ENCODE results near the gene LRRN2.

LRRN2 gene

DNA sequence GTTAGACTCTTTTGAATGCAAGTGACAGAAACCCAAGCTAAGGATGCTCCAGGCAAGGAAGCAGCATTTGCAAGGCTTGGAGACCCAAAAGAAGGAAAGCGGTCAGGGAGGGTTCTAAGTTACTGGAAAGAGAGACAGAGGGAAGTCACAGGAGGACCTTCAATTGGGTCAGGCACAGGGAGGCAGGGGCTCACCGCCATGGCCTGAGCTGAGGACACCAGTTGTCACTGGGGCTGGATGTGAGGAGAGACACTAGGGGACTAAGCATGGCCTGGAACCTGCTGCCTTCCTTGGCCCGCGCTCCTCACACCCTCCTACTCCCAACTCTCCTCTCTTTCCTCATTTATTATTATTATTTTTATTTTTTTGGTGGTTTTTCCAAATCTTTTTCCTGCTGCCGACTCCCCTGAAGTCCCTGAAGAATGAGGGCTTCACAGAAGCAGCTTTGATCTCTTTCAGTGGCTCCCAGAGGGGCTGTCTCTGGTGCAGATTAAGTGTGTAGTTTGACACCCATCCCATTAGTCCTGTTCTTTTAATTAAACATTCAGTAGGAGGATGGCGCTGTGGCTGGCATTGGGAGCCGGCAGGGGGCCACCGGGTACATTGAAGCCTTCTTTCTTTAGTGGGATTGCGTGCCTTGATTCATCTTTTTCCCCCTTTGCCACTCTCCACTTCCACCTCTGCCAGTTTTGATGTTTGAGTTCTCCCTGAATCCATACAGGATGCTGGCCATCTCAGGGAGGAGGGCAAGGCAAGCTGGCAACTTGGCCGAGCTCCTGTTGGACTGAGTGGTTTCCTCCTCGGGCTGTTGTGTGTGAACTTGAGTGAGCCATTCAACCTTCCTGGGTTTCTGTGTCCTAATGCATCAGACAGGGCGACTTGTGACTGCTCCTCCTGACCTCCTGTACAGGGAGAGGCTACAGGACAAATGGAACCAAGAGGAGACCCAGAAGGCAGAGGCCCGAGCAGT lies 110.0 kb downstream of the LRRN2 start:
- H4K20me1 ChIP-seq (ENCODE audit: insufficient read depth, low read length): no peaks in the 10 kb centered on the region
- peaks cover 18% of the 10 kb centered on the region for H3K4me1 ChIP-seq (ENCODE audit: insufficient read depth, low read length, severe bottlenecking)
- H3K9ac ChIP-seq (ENCODE audit: low read length): no peak overlapping the region
- H3K79me2 ChIP-seq (ENCODE audit: insufficient read depth, low read length): no peaks in the 10 kb centered on the region
- H3K4me3 ChIP-seq (ENCODE audit: low read depth, low read length, poor library complexity, severe bottlenecking): no peak overlapping the region
- no peak overlapping the region for H2AFZ ChIP-seq (ENCODE audit: low read length)
- no peaks in the 10 kb centered on the region for H3K9me3 ChIP-seq (ENCODE audit: low read length)
- H3K27me3 ChIP-seq (ENCODE audit: insufficient read depth, low read length): no peaks in the 10 kb centered on the region
- no peak overlapping the region for H3K27ac ChIP-seq (ENCODE audit: low read depth, low read length, poor library complexity, severe bottlenecking)
- H3K36me3 ChIP-seq (ENCODE audit: insufficient read depth, low read length): peaks cover 21% of the 10 kb centered on the region
- no peaks in the 10 kb centered on the region for H3F3A ChIP-seq (ENCODE audit: insufficient read depth, low read length)
- TF ChIP-seq, protein P1, sequence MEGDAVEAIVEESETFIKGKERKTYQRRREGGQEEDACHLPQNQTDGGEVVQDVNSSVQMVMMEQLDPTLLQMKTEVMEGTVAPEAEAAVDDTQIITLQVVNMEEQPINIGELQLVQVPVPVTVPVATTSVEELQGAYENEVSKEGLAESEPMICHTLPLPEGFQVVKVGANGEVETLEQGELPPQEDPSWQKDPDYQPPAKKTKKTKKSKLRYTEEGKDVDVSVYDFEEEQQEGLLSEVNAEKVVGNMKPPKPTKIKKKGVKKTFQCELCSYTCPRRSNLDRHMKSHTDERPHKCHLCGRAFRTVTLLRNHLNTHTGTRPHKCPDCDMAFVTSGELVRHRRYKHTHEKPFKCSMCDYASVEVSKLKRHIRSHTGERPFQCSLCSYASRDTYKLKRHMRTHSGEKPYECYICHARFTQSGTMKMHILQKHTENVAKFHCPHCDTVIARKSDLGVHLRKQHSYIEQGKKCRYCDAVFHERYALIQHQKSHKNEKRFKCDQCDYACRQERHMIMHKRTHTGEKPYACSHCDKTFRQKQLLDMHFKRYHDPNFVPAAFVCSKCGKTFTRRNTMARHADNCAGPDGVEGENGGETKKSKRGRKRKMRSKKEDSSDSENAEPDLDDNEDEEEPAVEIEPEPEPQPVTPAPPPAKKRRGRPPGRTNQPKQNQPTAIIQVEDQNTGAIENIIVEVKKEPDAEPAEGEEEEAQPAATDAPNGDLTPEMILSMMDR (IDR thresholded peaks at IDR 0.05; ENCODE audit: low read length): no peak; the same call in 1 of the 2 replicates
- no peak for TF ChIP-seq EZH2 (IDR thresholded peaks at IDR 0.05; ENCODE audit: borderline replicate concordance, low read length)
- H3K9me2 ChIP-seq (ENCODE audit: low read depth, low read length): no peaks in the 10 kb centered on the region
- H3K4me2 ChIP-seq (ENCODE audit: low read length): no peak overlapping the region

DNA sequence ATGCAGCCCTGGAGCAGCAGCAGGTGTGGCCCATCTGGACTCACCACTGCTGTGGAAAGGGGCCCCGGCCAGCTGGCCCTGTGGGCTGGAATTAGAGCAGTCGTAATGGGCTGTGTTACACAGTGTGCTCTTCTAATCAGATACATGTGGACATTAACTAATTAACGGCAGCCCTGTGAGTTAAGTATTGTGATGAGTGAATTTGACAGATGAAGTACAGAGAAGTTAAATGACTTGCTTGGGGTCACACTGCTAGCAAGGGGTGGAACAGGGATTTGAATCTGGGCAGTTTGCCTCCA lies 110.7 kb downstream of the LRRN2 start:
- no peak overlapping the region for H3K4me3 ChIP-seq (ENCODE audit: low read depth, low read length, poor library complexity, severe bottlenecking)
- peaks cover 17% of the 10 kb centered on the region for H3K4me1 ChIP-seq (ENCODE audit: insufficient read depth, low read length, severe bottlenecking)
- H3K27me3 ChIP-seq (ENCODE audit: insufficient read depth, low read length): no peaks in the 10 kb centered on the region

DNA sequence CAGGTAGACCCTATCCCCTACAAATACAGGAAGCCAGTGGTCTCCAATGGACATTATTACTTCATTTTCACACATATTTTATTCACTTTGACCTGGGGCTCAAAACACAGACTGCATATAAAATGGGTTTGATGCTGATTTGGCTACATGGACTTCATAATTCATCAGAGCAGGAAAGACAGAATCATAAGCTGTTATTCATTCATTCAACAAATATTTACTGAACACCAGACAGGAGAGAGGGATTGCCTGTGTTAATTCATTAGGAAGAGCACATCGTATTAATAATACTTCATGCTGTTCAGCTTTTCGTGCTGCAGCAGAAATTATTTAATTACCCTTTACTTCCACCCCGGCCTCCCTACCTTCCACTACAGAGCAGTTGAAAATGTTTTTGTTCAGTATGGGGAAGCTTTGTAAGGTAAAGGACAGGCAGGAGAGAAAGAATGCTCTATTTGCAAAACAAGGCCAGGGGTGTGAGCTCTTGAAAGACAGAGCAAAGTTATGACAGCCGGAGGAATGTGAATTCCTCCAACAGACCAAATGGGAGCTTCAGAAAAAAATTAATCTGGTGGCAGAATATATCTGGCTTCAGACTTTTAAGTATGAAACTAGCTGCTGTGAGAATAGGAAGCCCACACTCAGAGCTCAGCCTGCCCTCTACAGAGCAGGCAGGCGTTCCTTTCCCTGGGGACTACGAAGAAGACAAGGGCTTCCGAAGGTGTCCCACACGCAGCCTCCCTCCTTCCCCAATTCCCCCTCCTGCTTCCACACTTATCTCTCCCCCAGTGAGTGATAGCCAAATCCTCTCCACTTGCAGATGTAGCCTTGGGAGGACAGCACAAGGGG lies 111.3 kb downstream of the LRRN2 start:
- H2AFZ ChIP-seq (ENCODE audit: low read length): no peak overlapping the region
- no peaks in the 10 kb centered on the region for H3K27me3 ChIP-seq (ENCODE audit: insufficient read depth, low read length)
- H4K20me1 ChIP-seq (ENCODE audit: insufficient read depth, low read length): no peaks in the 10 kb centered on the region
- no peaks in the 10 kb centered on the region for H3K9me2 ChIP-seq (ENCODE audit: low read depth, low read length)
- no peak overlapping the region for H3K9ac ChIP-seq (ENCODE audit: low read length)
- H3K9me3 ChIP-seq (ENCODE audit: low read length): no peaks in the 10 kb centered on the region
- no peaks in the 10 kb centered on the region for H3K79me2 ChIP-seq (ENCODE audit: insufficient read depth, low read length)
- H3K36me3 ChIP-seq (ENCODE audit: insufficient read depth, low read length): peaks cover 21% of the 10 kb centered on the region
- no peak overlapping the region for H3K4me3 ChIP-seq (ENCODE audit: low read depth, low read length, poor library complexity, severe bottlenecking)
- no peaks in the 10 kb centered on the region for H3F3A ChIP-seq (ENCODE audit: insufficient read depth, low read length)
- H3K27ac ChIP-seq (ENCODE audit: low read depth, low read length, poor library complexity, severe bottlenecking): no peak overlapping the region
- TF ChIP-seq EZH2 (IDR thresholded peaks at IDR 0.05; ENCODE audit: borderline replicate concordance, low read length): no peak
- TF ChIP-seq, protein P1 (IDR thresholded peaks at IDR 0.05; ENCODE audit: low read length): no peak
- no peak overlapping the region for H3K4me2 ChIP-seq (ENCODE audit: low read length)
- peaks cover 11% of the 10 kb centered on the region for H3K4me1 ChIP-seq (ENCODE audit: insufficient read depth, low read length, severe bottlenecking)

More for the DNA sequence above, 110.7 kb downstream of the LRRN2 start:
- TF ChIP-seq, protein P1 (IDR thresholded peaks at IDR 0.05; ENCODE audit: low read length): no peak
- no peak for TF ChIP-seq EZH2 (IDR thresholded peaks at IDR 0.05; ENCODE audit: borderline replicate concordance, low read length)
- Histone ChIP-seq H3K27ac (ENCODE audit: low read depth, low read length, poor library complexity, severe bottlenecking) (no peak overlapping the region), H4K20me1 (ENCODE audit: insufficient read depth, low read length) (no peaks in the 10 kb centered on the region), H3K9ac (ENCODE audit: low read length) (no peak overlapping the region), H3K9me2 (ENCODE audit: low read depth, low read length) (no peaks in the 10 kb centered on the region), H3K79me2 (ENCODE audit: insufficient read depth, low read length) (no peaks in the 10 kb centered on the region), H3K4me2 (ENCODE audit: low read length) (no peak overlapping the region), H3K9me3 (ENCODE audit: low read length) (no peaks in the 10 kb centered on the region), H2AFZ (ENCODE audit: low read length) (no peak overlapping the region), H3F3A (ENCODE audit: insufficient read depth, low read length) (no peaks in the 10 kb centered on the region), H3K36me3 (ENCODE audit: insufficient read depth, low read length) (peaks cover 21% of the 10 kb centered on the region)
